ENCODE data around the gene RASSF9. TPM values are rescaled to one million over a fixed set of nuclear protein-coding genes. Genes with fewer than 3 reads are reported as not detected.

Gene RASSF9
- total RNA-seq, 5 donors from 2014 or later (not counting 1 experiment from before 2014, with no cell fraction given) = not detected

GRCh38 chr12:85834378-85834777 is 1.8 kb downstream of the RASSF9 start:
- Mint-ChIP-seq H3K4me1 (no peaks in the 10 kb centered on the region), H3K9me3 (no peaks in the 10 kb centered on the region), H3K27ac (no peak overlapping the region), H3K36me3 (no peaks in the 10 kb centered on the region), H3K4me3 (no peak overlapping the region), H3K27me3 (peaks cover 0 to 3% of the 10 kb centered on the region in 2 donors)
- POLR2A ChIA-PET = no interaction called here
- Histone ChIP-seq H3K27me3 (replicated peaks in 1 of 2; ENCODE audit: control insufficient read depth in 2 of 2, extremely low read depth in 1 of 2, insufficient read depth in 2 of 2, low read length in 1 of 2) (no peaks in the 10 kb centered on the region), H3K4me1 (ENCODE audit: control insufficient read depth in 1 of 2, extremely low read depth in 1 of 2, insufficient read depth in 2 of 2, low read length in 2 of 2) (no peaks in the 10 kb centered on the region), H3K9me3 (no peaks in the 10 kb centered on the region), H3K4me3 (ENCODE audit: control insufficient read depth in 1 of 2, extremely low read depth in 1 of 2, low read length in 1 of 2) (no peak overlapping the region), H3K27ac (ENCODE audit: low read length) (no peak overlapping the region), H3K36me3 (ENCODE audit: control insufficient read depth in 2 of 2, extremely low read depth in 1 of 2, insufficient read depth in 1 of 2, low read length in 1 of 2) (no peaks in the 10 kb centered on the region)
- DNase-seq = no peak
- WGBS (ENCODE audit: insufficient coverage) = no CpG with 5 or more reads among the region's 2 CpGs
- no peak for ATAC-seq (replicated peaks in 1 of 4)
- CTCF ChIA-PET = no interaction called here

GRCh38 chr12:85833579-85833978 is 2.6 kb downstream of the RASSF9 start:
- CTCF ChIA-PET = no interaction called here
- DNase-seq = no peak
- Histone ChIP-seq H3K27ac (ENCODE audit: low read length) (no peak overlapping the region), H3K27me3 (replicated peaks in 1 of 2; ENCODE audit: control insufficient read depth in 2 of 2, extremely low read depth in 1 of 2, insufficient read depth in 2 of 2, low read length in 1 of 2) (no peaks in the 10 kb centered on the region), H3K4me3 (ENCODE audit: control insufficient read depth in 1 of 2, extremely low read depth in 1 of 2, low read length in 1 of 2) (no peak overlapping the region), H3K36me3 (ENCODE audit: control insufficient read depth in 2 of 2, extremely low read depth in 1 of 2, insufficient read depth in 1 of 2, low read length in 1 of 2) (no peaks in the 10 kb centered on the region), H3K9me3 (no peaks in the 10 kb centered on the region), H3K4me1 (ENCODE audit: control insufficient read depth in 1 of 2, extremely low read depth in 1 of 2, insufficient read depth in 2 of 2, low read length in 2 of 2) (no peaks in the 10 kb centered on the region)
- Mint-ChIP-seq H3K27ac (no peak overlapping the region), H3K9me3 (no peaks in the 10 kb centered on the region), H3K27me3 (peaks cover 0 to 3% of the 10 kb centered on the region in 2 donors), H3K36me3 (no peaks in the 10 kb centered on the region), H3K4me3 (no peak overlapping the region), H3K4me1 (no peaks in the 10 kb centered on the region)
- POLR2A ChIA-PET = no interaction called here
- no peak for ATAC-seq (replicated peaks in 1 of 4)

- DNase-seq = no peak
Observed at GRCh38 chr12:85831327-85831990, 4.8 kb downstream of the RASSF9 start.

GRCh38 chr12:85829391-85829790 is 6.8 kb downstream of the RASSF9 start:
- DNase-seq (no peak), ATAC-seq (replicated peaks in 1 of 4) (no peak)
- Mint-ChIP-seq H3K27me3 (no peaks in the 10 kb centered on the region), H3K27ac (no peak overlapping the region), H3K4me1 (no peaks in the 10 kb centered on the region), H3K4me3 (no peak overlapping the region), H3K36me3 (no peaks in the 10 kb centered on the region), H3K9me3 (peaks cover 0 to 17% (median 4%) of the 10 kb centered on the region in 3 donors)
- H3K4me3 ChIP-seq (ENCODE audit: control insufficient read depth in 1 of 2, extremely low read depth in 1 of 2, low read length in 1 of 2) = no peak overlapping the region
- ChIA-PET CTCF (no interaction called here), POLR2A (no interaction called here)
- no peaks in the 10 kb centered on the region for H3K36me3 ChIP-seq (ENCODE audit: control insufficient read depth in 2 of 2, extremely low read depth in 1 of 2, insufficient read depth in 1 of 2, low read length in 1 of 2)
- no CpG with 5 or more reads among the region's 2 CpGs for WGBS (ENCODE audit: insufficient coverage)
- H3K4me1 ChIP-seq (ENCODE audit: control insufficient read depth in 1 of 2, extremely low read depth in 1 of 2, insufficient read depth in 2 of 2, low read length in 2 of 2) = no peaks in the 10 kb centered on the region
- no peaks in the 10 kb centered on the region for H3K27me3 ChIP-seq (replicated peaks in 1 of 2; ENCODE audit: control insufficient read depth in 2 of 2, extremely low read depth in 1 of 2, insufficient read depth in 2 of 2, low read length in 1 of 2)
- no peak overlapping the region for H3K27ac ChIP-seq (ENCODE audit: low read length)
- no peaks in the 10 kb centered on the region for H3K9me3 ChIP-seq

More at GRCh38 chr12:85831327-85831990, 4.8 kb downstream of the RASSF9 start:
- Histone ChIP-seq H3K4me1 (ENCODE audit: control insufficient read depth in 1 of 2, extremely low read depth in 1 of 2, insufficient read depth in 2 of 2, low read length in 2 of 2) (no peaks in the 10 kb centered on the region), H3K27ac (ENCODE audit: low read length) (no peak overlapping the region), H3K9me3 (no peaks in the 10 kb centered on the region), H3K36me3 (ENCODE audit: control insufficient read depth in 2 of 2, extremely low read depth in 1 of 2, insufficient read depth in 1 of 2, low read length in 1 of 2) (no peaks in the 10 kb centered on the region), H3K4me3 (ENCODE audit: control insufficient read depth in 1 of 2, extremely low read depth in 1 of 2, low read length in 1 of 2) (no peak overlapping the region), H3K27me3 (replicated peaks in 1 of 2; ENCODE audit: control insufficient read depth in 2 of 2, extremely low read depth in 1 of 2, insufficient read depth in 2 of 2, low read length in 1 of 2) (no peaks in the 10 kb centered on the region)
- Mint-ChIP-seq H3K36me3 (no peaks in the 10 kb centered on the region), H3K4me1 (no peaks in the 10 kb centered on the region), H3K9me3 (peaks cover 0 to 10% (median 4%) of the 10 kb centered on the region in 3 donors), H3K27ac (no peak overlapping the region), H3K4me3 (no peak overlapping the region), H3K27me3 (no peaks in the 10 kb centered on the region)
- POLR2A ChIA-PET = interaction anchor here in 1 of 2 donors (0.6 kb wide), 1 partner anchor 40 kb away, joined by 7 read pairs; no protein-coding TSS in a partner anchor
- no CpG with 5 or more reads among the region's 2 CpGs for whole genome bisulfite sequencing (ENCODE audit: insufficient coverage)
- CTCF ChIA-PET = no interaction called here
- no peak for ATAC-seq (replicated peaks in 1 of 4)

GRCh38 chr12:85828576-85828975 is 7.6 kb downstream of the RASSF9 start:
- Histone ChIP-seq H3K4me3 (ENCODE audit: control insufficient read depth in 1 of 2, extremely low read depth in 1 of 2, low read length in 1 of 2) (no peak overlapping the region), H3K27me3 (replicated peaks in 1 of 2; ENCODE audit: control insufficient read depth in 2 of 2, extremely low read depth in 1 of 2, insufficient read depth in 2 of 2, low read length in 1 of 2) (no peaks in the 10 kb centered on the region), H3K27ac (ENCODE audit: low read length) (no peak overlapping the region), H3K36me3 (ENCODE audit: control insufficient read depth in 2 of 2, extremely low read depth in 1 of 2, insufficient read depth in 1 of 2, low read length in 1 of 2) (no peaks in the 10 kb centered on the region), H3K4me1 (ENCODE audit: control insufficient read depth in 1 of 2, extremely low read depth in 1 of 2, insufficient read depth in 2 of 2, low read length in 2 of 2) (no peaks in the 10 kb centered on the region), H3K9me3 (no peaks in the 10 kb centered on the region)
- no peak for DNase-seq
- Mint-ChIP-seq H3K36me3 (no peaks in the 10 kb centered on the region), H3K27ac (no peak overlapping the region), H3K4me3 (no peak overlapping the region), H3K4me1 (no peaks in the 10 kb centered on the region), H3K27me3 (no peaks in the 10 kb centered on the region), H3K9me3 (peaks cover 0 to 21% (median 4%) of the 10 kb centered on the region in 3 donors)
- ATAC-seq (replicated peaks in 1 of 4) = no peak
- no CpG with 5 or more reads among the region's 1 CpG for WGBS (ENCODE audit: insufficient coverage)
- POLR2A ChIA-PET = no interaction called here
- CTCF ChIA-PET = no interaction called here

GRCh38 chr12:85825746-85826145 is 10.5 kb downstream of the RASSF9 start:
- ATAC-seq (replicated peaks in 1 of 4) (no peak), DNase-seq (no peak)
- no peak overlapping the region for H3K27ac Mint-ChIP-seq
- Histone ChIP-seq H3K9me3 (no peaks in the 10 kb centered on the region), H3K36me3 (ENCODE audit: control insufficient read depth in 2 of 2, extremely low read depth in 1 of 2, insufficient read depth in 1 of 2, low read length in 1 of 2) (no peaks in the 10 kb centered on the region), H3K27me3 (replicated peaks in 1 of 2; ENCODE audit: control insufficient read depth in 2 of 2, extremely low read depth in 1 of 2, insufficient read depth in 2 of 2, low read length in 1 of 2) (no peaks in the 10 kb centered on the region), H3K27ac (ENCODE audit: low read length) (no peak overlapping the region), H3K4me3 (ENCODE audit: control insufficient read depth in 1 of 2, extremely low read depth in 1 of 2, low read length in 1 of 2) (no peak overlapping the region), H3K4me1 (ENCODE audit: control insufficient read depth in 1 of 2, extremely low read depth in 1 of 2, insufficient read depth in 2 of 2, low read length in 2 of 2) (no peaks in the 10 kb centered on the region)
- H3K36me3 Mint-ChIP-seq = no peaks in the 10 kb centered on the region
- ChIA-PET CTCF (no interaction called here), POLR2A (no interaction called here)
- no peaks in the 10 kb centered on the region for H3K27me3 Mint-ChIP-seq
- no peak overlapping the region for H3K4me3 Mint-ChIP-seq
- H3K4me1 Mint-ChIP-seq = no peaks in the 10 kb centered on the region
- H3K9me3 Mint-ChIP-seq = peaks cover 5 to 26% (median 9%) of the 10 kb centered on the region in 3 donors
